ENCODE measurements around the gene COPS8.

COPS8 gene

DNA sequence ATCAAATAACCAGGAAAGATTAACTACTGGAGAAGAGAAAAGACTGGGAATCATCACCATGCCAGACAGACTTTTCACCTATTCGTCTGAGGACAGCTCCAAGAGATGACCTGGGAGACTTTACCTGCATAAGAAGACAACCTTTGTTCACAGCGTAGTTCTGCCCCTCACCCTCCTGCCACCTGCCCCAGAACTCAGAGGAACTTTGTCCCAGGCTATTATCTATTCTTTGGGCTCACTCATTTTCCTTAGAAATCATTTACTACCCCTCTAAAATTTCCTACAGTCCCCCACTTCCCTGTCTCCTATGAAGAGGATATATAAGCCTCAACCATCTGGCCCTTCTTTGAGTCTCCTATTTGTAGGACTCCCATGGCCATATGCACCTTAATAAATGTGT is 19.3 kb upstream of the COPS8 start:
- DNase-seq: no peak

DNA sequence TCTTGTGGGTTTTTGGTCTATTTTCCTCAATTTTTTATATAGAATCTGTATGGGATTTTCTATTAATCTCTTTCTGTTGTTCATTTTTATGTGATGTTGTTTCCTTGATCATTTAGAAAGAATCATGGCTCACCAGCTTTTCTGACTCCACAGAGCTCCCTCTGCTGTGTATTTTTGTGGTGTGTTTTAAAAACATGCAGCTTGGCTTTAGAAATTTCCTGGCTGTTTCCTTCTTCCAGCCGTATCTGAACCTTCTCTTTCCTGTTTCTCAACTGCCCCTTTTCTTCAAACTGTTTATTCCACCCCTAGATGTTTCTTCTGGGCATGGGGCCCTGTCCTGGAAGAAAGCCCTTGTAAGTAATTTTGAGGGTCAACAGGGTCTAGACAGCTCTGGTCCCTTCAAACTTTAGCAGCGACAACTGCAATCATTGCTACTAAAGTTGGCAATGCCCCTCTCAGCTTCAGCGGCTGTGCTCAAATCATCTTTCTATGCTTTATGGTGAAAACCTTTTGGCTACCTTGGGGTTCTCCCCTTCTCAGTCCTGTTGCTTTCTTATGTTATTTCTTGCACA is 17.6 kb upstream of the COPS8 start:
- DNase-seq: no peak

DNA sequence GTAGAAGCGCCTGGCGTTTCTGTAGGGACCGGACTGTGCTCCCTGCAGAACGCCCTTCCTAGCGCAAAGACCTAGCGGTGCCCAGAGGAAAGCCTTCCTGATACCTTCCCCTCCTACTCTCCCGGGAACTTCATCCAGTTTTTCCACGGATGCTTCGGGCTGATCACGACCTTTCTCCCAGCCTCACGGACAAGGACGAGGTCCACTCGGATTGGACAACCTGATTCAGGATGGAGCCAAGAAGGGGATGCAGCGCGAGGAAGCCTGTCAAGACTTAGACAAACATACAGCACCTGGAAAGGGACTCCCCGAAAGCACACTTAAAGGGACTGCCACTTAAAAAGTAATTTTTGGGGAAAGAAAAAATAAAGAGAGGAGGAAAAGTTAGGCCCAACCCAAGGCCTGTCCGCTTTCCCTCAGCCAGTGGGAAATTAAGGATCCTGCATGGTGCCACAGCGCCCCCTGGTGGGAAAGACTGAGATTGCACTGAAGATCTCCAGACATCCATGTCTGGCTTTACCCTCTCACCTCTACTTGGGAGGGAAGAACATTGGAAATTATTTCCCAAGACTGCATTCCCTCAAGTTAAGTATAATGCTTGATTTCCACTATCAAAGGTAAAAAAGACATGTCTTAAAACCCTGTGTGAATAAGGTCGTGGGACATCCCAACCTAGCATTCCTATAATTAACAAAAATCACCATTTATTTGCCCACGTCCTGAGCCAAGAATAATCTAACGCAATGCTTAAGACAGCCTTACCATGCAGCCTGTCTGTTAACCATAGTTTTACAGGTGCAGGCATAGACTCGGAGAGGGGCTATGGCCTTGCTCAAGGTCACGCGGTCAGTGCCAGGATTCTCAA is 13.4 kb upstream of the COPS8 start:
- peak; percentile 4 to 5 for DNase-seq

DNA sequence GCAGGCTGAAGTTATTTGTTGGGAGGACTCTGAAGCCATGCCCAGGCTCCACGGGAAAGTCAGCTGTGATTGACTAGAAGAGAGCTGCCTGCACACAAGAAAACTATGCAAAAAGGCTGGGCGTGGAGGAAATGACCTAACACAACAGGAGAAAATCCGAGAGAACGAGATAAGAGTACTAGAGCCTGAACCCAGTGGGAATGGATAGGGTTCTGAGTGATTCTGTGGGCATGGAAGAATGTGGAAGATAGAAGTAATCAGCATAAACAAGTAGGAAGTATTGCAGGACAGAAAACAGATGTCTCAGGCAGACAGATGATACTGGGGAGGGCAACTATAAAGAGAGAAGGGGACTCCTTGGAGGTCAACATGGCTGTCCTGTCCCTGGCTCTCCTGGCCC is 12.1 kb upstream of the COPS8 start:
- no peak for DNase-seq

DNA sequence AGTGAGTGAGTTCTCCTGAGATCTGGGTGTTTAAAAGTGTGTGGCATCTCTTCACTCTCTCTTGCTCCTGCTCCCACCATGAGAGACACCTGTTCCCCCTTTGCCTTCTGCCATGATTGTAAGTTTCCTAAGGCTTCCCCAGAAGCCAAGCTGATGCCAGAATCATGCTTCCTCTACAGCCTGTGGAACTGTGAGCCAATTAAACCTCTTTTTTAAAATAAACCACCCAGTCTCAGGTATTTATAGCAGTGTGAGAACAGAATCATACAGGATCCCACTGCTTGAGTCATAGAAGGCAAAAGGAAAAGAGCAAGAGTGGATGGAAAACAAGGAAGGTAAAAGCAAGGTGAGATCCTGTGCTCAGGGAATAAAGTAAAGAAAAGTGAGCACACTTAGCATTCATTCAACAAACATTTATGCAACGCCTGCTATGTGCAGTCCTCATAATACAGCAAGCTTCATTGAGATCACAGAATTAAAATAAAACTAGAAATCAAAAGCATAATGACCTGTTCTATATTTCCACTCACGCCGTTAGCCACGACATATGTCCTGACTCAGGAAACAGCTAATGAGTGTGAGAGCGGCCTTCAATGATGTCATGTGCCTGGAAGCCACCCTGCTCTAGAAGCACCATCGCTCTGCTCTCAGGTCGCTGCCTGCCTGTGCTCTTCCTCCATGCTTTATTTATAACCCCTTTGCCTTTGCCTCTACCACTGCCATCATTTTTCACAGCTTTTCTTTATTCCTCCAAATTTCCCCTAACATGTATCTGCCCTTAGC is 11.3 kb upstream of the COPS8 start:
- no peak for DNase-seq

DNA sequence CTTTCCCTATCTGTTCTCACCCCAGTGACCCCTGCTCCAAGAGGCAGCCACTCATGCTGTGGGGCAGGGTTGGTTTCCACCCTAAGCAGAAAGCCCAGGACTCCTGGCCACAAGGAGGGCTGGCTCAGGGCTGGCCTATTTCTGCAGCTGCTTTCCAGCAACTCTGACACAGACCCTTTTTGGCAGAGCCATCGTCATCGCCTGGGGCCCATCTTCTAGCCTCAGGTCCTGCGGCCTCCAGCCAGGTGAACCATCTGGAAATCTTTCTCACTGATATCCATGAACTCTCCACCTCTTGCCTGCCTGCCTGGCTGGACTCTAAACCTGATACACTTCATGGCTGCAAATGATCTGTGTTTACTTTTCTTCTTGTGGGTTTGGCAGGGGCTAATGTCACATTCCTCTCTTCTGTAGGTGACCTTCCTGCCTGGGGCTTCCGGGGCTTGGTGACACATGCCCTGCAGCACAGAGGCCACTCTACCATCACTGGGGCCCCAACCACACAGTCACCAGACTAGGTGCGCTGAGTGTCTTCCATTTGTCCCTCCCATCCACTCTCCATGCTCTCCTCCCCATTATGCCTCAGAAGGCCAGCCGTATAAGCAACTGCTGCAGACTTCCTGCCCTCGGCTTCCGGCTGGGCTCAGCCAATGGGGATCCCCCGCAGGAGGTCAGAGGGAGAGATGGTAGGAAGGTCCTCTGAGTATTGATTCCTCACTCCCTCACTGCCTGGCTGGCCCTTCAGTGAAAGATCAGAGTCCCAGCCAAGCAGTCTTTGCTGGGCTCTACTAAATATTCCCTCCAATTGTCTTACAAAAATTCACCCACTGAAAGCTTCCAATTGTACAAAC is 9.7 kb upstream of the COPS8 start:
- no peak for DNase-seq

DNA sequence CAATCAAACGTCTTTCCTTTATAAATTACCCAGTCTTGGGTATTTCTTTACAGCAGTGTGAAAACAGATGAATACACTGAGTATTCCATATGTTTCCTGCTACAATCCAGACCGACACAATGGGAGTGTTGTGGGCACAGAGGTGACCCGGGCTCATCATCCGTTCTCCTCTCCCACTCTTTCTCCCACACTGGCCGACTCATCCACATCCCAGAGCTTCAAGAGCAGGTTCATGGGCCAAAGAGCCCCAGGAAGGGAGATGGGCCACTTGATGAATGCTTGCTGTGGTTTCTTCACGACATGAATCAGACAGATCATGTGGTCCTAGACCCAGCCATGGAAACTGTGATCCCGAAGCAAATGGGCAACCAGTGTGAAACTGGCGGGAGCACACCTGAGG is 4.1 kb upstream of the COPS8 start:
- no peak for DNase-seq

DNA sequence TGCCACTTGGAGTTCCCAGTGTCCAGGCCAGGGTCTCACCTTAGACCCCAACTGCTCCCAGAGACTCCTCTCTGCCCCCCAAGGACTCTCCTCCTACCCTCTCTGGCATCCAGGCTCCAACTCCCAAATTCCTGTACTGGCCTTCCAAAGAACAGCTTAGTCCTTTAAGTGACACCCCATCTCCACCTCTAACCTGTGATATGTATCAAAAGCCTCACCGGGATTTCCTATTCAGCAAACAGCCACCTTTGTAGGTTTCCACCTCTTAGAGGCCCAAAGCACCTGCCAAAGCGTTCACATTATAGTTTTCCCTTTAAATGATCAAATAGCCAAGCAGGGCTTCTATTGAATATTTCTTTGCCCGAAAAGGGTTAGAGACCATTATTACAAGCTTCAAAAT is 2.7 kb upstream of the COPS8 start:
- no peak for DNase-seq

DNA sequence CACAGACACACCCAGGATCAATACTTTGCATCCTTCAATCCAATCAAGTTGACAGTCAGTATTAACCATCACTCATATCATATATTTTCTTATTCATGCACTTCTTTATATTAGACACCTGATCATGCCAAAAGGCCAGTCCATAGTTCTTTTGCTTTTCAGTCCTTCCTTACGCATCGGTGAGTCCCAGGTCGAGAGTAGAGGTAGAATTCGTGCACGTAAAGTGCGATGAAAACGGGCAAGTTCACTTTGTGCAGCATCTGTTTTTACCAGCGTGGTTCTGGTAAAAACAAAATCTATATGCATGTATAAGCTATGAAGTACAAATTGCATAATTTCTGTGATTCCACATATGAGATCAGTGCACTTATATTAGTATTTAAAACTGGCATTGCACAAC is 1.2 kb upstream of the COPS8 start:
- DNase-seq: no peak

DNA sequence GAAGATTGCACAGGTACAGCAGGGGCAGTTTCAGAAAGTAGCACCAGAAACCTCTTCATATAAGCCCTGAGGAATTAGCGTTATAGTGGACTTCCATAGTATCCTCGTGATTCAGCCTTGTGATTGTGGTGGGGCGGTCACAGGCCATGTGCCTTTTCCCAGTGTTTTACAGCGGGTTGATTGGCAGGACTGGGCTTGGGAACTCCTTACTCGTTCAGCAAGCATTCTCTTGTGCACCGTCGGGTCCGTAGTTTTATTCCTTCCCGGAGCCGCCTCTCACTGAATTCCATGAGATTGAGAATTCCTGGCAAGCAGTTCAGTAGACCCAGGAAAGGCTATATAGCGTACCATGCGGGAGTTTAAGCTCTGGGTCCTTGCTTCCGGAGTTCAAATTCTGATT is 5.2 kb downstream of the COPS8 start:
- no peak for DNase-seq

DNA sequence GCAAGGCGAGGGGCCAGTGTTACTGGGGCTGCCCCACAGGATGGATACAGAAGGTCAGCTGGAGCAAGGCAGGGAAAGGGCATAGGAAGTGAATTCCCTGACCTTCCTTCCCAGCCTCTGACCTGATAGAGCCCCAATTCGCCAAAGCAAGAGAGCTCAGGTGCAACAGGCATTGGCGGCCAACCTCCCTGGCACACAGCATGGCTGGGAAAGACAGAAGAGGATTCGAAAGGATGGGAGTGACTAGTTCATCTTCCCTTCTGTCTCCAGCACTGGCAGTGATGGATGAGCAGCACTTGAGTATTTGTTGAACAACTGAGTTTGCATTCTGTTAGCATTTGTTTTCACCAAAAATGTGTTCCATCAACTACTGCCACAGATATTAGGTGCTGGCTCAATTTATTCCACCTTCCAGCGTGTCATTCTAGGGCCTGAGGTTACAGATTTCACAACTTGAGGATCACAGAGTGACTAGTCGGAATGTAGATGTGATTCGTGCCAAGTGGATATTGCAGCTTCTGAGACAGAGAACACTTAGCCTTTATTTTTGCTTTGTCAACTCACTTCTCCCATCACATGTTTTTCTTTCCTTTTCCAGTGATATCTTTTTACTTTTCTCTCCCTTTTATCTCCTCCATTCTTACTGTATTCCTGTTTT is 6.2 kb downstream of the COPS8 start:
- DNase-seq: no peak

DNA sequence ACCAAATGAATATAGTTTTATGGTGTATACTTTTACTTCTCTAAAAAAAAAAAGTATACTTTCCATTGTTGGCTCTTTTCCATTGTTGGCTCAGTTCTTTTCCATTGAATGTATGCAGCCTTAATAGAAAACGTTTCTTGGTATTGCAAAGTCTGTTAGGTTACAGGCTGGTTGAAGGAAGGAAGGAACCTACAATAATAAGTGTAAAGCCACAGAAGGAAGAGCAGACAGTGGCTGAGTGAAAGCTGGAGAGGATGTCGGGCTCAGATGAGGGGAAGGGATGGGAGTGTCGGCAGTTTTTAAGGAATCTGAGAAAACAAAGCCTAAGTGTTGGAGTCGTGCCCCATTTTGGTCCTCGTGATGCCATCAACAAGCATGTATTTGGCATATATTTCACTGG is 6.8 kb downstream of the COPS8 start:
- DNase-seq: no peak

DNA sequence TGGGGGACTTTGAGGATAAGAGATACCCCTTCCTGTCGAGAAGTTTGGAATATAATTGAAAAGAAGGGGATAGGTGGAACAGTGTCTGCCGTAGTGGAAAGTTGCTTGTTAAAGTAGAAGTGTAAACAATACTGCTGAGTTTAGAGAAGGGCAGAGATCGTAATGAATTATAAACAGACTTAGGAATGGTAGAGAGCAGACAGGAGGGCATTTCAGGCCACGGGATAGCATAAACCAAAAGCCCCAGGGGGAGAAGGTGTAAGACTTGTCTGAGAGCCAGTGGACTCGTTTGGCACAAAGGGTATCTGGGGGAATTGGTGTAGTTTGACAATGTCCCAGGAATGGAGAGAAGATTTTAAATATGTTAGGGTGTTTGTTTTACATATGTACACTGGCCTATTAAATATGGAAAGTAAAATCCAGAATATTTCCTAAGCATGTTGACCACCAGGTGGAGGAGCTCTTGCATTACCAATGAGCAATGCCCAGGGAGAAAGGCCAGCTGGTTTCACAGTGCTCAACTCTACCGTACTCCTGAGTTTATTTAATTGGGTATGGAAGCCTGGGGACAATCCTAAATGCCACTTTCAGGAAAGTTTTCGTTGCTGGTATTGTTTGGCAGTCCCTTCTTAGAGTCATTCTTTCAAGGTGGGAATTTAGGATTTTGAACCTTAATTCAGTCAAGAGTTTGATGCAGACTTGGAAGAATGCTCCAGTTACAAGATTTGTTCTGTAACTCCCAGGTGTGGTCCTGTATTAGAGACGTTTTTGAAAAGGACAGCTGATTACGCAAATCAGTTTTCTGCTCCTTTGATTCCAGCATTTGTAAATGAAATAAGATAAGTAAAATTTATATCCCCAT is 7.5 kb downstream of the COPS8 start:
- no peak for DNase-seq

DNA sequence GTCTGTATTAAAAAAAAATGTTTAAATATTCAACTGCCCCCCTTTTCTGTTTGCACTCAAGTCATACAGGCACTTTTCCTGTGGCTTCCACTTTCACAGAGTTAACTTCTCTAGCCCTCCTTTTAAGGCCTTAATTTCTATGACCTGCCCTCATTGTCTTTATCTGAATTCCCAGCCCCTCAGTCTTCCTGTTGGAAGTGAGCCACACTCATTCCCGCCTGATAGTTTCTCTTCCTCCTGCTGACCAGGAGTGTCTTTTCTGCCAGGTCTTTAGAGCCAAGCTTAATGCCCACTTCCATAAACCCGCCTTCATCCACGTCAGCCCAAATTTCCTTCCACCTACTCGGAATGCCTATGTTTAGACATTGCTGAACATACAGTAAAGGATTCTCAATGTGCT is 10.5 kb downstream of the COPS8 start:
- DNase-seq: no peak

DNA sequence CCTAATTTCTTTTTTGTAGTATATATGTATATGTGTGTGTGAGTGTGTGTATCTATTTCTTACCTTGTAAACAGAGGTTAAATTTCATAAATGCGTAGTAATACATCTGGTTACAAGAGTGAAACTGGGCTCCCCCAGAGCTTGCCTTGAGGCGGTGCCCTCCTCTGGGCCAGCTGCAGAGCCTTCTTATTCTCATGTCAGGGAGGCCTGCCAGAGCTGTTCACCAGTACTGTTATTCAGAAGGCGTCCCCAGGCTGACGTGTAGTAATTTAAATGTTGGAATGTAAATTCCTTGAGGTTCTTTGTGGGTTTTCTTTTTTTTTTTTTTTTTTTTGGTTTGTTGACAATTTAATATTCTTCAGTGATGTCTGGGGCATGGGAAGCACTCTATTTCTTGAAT is 11.2 kb downstream of the COPS8 start:
- no peak for DNase-seq

DNA sequence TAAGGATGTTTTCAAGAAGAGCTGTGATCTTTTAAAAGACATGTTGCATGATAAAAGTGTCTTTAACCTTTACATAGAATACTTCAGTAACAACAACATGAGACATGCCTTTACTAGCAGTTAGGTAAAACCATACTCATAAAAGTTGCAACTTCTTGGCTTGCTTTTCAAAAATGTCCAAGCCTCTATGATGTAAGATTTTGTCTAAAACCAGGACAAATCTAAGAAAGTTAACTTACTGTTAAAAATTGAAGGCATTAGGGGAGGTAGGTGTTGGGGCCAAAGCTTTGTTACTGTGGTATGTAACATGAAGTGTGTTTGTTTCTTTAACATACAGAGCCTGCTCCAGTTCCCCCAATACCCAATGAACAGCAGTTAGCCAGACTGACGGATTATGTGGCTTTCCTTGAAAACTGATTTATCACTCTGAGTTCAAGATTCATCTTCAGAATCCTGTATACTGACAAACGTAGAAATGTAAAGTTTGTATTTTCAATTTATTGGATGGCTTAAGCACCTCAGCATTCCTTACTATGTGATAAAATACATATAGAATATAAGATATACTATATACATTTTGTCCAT is 11.7 kb downstream of the COPS8 start:
- DNase-seq: no peak

DNA sequence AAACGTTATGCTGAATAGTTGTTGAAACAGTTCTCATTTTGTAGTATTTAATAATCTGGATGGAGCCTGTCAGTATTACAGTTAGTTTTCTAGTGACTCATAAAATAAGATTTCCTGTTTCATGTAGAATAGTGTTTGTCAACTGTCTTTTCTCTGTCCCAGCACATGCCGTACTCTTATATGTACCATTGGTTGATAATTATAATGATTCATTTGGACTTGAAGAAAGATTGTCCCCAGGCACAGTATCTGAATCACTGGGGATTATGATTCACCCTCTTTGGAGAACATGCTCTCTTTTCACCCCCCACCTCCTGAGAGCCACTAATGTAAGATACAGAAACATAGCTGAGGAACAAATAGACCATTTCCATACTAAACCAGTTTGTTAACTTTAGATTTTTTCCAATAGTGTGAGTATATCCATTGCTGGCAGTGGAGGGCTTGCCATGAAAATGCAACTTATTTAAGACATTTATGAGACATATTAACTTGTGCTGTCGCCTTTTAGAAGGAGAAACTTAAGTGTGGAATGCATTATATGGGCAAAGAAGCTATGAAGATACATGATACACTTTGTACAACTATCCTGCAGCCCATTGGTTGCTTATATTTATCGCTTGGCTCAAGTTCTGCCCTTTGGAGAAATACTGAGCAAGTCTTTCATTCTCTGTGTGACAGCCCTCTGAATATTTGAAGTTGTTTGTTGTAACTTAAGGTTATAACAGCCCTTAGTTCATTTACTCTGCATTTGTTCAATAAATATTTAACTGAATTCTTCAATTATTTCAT is 12.4 kb downstream of the COPS8 start:
- no peak for DNase-seq

DNA sequence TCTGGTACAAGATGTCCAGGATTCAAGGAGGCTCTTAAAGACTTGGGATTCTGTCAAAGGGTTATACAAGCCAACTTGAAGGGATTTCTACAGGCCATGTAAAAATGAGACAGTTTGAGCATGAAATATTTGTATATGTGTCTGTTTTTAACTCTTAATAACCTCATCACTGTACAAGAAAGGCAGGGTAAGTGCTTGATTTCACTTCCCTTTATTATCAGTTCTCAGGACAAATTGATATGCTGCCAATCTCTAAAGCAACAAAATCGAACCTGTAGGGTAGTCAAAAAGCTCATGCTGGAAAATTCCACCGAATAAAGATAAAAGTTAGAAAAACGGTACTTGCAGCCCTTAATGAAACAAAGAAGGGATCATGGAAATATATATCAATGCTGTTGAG is 14.1 kb downstream of the COPS8 start:
- no peak for DNase-seq

DNA sequence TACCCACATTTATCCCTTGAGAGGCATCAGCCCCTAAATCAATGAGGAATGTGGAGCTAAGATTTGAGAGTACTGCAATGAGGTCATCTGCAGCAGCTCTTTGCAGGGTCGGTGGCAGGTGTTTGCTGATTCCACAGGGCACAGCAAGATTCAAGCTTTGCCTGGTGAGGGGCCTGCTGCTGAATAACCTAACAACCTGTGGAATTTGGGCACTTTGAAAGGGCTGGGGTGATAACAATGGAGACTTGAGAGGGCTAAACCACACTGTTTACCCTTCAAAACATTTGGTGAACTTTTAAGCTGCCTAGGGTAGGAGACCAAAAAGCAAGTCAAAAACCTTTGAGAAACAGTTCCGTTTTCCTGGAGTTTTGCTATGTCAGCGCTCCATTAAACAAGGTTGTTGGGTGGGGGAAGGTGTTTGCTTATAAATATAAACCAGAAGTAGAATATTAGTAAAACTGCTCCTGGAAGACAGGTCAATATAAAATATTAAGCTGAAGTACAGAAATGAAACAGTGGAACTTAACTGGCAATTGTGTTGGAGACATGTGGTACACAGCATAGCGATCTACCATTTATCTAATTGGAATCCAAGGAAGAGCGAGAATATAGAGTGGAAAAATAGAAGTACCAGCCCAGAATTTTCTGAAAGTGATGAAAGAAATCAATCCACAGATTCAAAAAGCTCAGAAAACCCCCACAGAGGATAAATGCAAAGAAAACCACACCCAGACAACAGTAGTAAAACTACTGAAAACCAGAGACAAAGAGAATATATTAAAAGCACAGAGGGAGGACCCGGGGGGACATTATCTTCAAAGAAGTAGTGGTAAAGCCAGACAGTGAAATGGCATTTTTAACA is 15.7 kb downstream of the COPS8 start:
- DNase-seq: no peak

Measured in NCI-H187 (cell line).